ENCODE data around the gene NAV2.

NAV2 gene

DNA sequence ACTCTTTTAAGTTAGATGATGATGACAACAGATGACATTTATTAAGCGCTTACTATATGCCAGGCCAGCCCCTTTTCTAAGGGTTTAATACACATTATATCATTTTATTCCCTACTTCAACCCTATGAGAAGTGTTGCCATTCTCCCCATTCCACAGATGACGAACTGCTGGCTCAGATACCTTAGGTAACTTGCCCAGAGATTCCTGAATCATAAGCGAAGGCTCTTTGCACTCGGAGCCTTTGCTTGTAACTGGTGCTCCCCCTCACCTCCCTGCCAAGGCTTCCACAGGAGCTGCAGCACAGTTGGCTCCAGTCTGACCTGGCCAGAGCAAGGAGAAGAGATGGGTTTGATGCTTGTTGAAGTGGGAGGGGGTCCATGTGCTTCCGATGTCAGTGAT lies 404.7 kb downstream of the NAV2 start:
- Histone ChIP-seq H3K27ac (ENCODE audit: insufficient read depth in 1 of 2, low read depth in 1 of 2, low read length in 2 of 2, poor library complexity in 1 of 2, severe bottlenecking in 2 of 2) (no peak overlapping the region), H3K4me1 (ENCODE audit: control extremely low read depth in 1 of 4, control insufficient read depth in 4 of 4, insufficient read depth in 4 of 4, low read length in 3 of 4) (peaks cover 0 to 10% (median 0%) of the 10 kb centered on the region in 4 experiments), H3K4me3 (ENCODE audit: control insufficient read depth in 1 of 7, extremely low read depth in 1 of 7, insufficient read depth in 4 of 7, low read depth in 2 of 7, low read length in 6 of 7) (no peak overlapping the region), H3K27me3 (replicated peaks in 2 of 5; ENCODE audit: control insufficient read depth in 4 of 5, insufficient read depth in 5 of 5, low read length in 4 of 5) (peaks cover 0 to 8% (median 0%) of the 10 kb centered on the region in 5 experiments), H3K36me3 (ENCODE audit: control insufficient read depth in 4 of 4, insufficient read depth in 4 of 4, low read length in 3 of 4) (peaks cover 0 to 2% (median 0%) of the 10 kb centered on the region in 4 experiments), H3K9me3 (ENCODE audit: control extremely low read depth in 1 of 5, control insufficient read depth in 4 of 5, insufficient read depth in 2 of 5, low read depth in 1 of 5, low read length in 4 of 5) (no peaks in the 10 kb centered on the region)
- no peak for DNase-seq
- ChIA-PET POLR2A (no interaction called here), CTCF (interaction anchor here (1.0 to 4.1 kb wide), 4 partner anchors 8 to 15 kb away, joined by 3 to 25 read pairs (median 4); no protein-coding TSS in a partner anchor)
- WGBS (ENCODE audit: insufficient coverage): 100% methylated on average over 3 of the region's 5 CpGs

DNA sequence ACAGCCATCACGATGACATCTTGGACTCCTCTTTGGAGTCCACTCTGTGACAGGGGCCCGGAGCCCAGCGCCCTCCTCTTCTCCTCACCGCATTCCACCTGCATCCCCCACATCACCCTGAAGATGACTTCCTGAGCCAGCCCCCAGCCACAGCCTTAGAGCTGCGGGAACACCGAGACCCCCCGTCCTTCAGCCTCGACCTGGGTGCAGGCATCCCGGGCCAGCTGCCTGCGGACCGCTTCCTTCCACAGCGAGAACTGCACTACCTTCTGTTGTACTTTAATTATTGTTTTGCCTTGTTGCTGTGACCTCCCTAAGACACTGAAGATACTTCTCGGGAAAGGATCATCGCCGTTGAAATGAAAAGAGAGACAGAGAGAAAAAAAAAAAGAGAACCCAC lies 405.6 kb downstream of the NAV2 start:
- H3K4me1 ChIP-seq (ENCODE audit: control extremely low read depth in 1 of 4, control insufficient read depth in 4 of 4, insufficient read depth in 4 of 4, low read length in 3 of 4): peaks cover 0 to under 1% (median 0%) of the 10 kb centered on the region in 4 experiments
- no peak overlapping the region for H3K27ac ChIP-seq (ENCODE audit: insufficient read depth in 1 of 2, low read depth in 1 of 2, low read length in 2 of 2, poor library complexity in 1 of 2, severe bottlenecking in 2 of 2)
- 98% methylated on average over 12 of the region's 15 CpGs for WGBS (ENCODE audit: insufficient coverage)
- H3K9me3 ChIP-seq (ENCODE audit: control extremely low read depth in 1 of 5, control insufficient read depth in 4 of 5, insufficient read depth in 2 of 5, low read depth in 1 of 5, low read length in 4 of 5): no peaks in the 10 kb centered on the region
- peaks cover 0 to 9% (median 0%) of the 10 kb centered on the region in 5 experiments for H3K27me3 ChIP-seq (replicated peaks in 2 of 5; ENCODE audit: control insufficient read depth in 4 of 5, insufficient read depth in 5 of 5, low read length in 4 of 5)
- H3K36me3 ChIP-seq (ENCODE audit: control insufficient read depth in 4 of 4, insufficient read depth in 4 of 4, low read length in 3 of 4): peaks cover 0 to 2% (median 0%) of the 10 kb centered on the region in 4 experiments
- DNase-seq: no peak
- POLR2A ChIA-PET: no interaction called here
- CTCF ChIA-PET: interaction anchor here (1.0 to 4.1 kb wide), 3 partner anchors 10 to 14 kb away, joined by 3 to 25 read pairs (median 4); no protein-coding TSS in a partner anchor
- no peak overlapping the region for H3K4me3 ChIP-seq (ENCODE audit: control insufficient read depth in 1 of 7, extremely low read depth in 1 of 7, insufficient read depth in 4 of 7, low read depth in 2 of 7, low read length in 6 of 7)

DNA sequence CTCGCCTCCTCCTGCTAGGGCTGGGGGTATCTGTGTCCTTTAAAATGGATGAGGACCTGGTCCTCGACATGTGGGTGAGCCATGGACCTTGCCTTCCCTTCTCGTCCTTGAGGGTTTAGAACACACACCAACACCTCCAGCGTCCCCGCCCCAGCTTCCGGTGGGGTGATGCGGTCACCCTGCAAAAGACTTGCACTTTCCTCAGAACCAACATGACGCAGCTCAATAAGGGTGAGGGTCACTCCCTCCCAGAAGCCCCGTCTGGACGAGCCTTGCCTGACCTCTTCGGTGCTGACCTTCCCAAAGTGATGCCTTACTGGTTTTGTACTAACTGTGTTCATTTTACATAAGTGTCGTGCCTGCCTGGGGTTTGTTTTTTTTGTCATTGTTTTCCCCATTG lies 406.7 kb downstream of the NAV2 start:
- no peak overlapping the region for H3K4me3 ChIP-seq (ENCODE audit: control insufficient read depth in 1 of 7, extremely low read depth in 1 of 7, insufficient read depth in 4 of 7, low read depth in 2 of 7, low read length in 6 of 7)
- H3K27ac ChIP-seq (ENCODE audit: insufficient read depth in 1 of 2, low read depth in 1 of 2, low read length in 2 of 2, poor library complexity in 1 of 2, severe bottlenecking in 2 of 2): no peak overlapping the region
- 92% methylated on average over 8 of the region's 12 CpGs for WGBS (ENCODE audit: insufficient coverage)
- no peaks in the 10 kb centered on the region for H3K4me1 ChIP-seq (ENCODE audit: control extremely low read depth in 1 of 4, control insufficient read depth in 4 of 4, insufficient read depth in 4 of 4, low read length in 3 of 4)
- peaks cover 0 to 2% (median 0%) of the 10 kb centered on the region in 4 experiments for H3K36me3 ChIP-seq (ENCODE audit: control insufficient read depth in 4 of 4, insufficient read depth in 4 of 4, low read length in 3 of 4)
- no peaks in the 10 kb centered on the region for H3K9me3 ChIP-seq (ENCODE audit: control extremely low read depth in 1 of 5, control insufficient read depth in 4 of 5, insufficient read depth in 2 of 5, low read depth in 1 of 5, low read length in 4 of 5)
- peaks cover 0 to 9% (median 0%) of the 10 kb centered on the region in 5 experiments for H3K27me3 ChIP-seq (replicated peaks in 2 of 5; ENCODE audit: control insufficient read depth in 4 of 5, insufficient read depth in 5 of 5, low read length in 4 of 5)
- ChIA-PET POLR2A (no interaction called here), CTCF (interaction anchor here (4.1 kb wide), 1 partner anchor 9 kb away, joined by 25 read pairs; no protein-coding TSS in a partner anchor)
- DNase-seq: no peak

GRCh38 chr11:20120134-20120925 lies 407.7 kb downstream of the NAV2 start:
- no peak for DNase-seq
- 100% methylated on average over 1 of the region's 7 CpGs for WGBS (ENCODE audit: insufficient coverage)
- no peaks in the 10 kb centered on the region for H3K4me1 ChIP-seq (ENCODE audit: control extremely low read depth in 1 of 4, control insufficient read depth in 4 of 4, insufficient read depth in 4 of 4, low read length in 3 of 4)
- H3K27me3 ChIP-seq (replicated peaks in 2 of 5; ENCODE audit: control insufficient read depth in 4 of 5, insufficient read depth in 5 of 5, low read length in 4 of 5): peaks cover 0 to 8% (median 0%) of the 10 kb centered on the region in 5 experiments
- H3K4me3 ChIP-seq (ENCODE audit: control insufficient read depth in 1 of 7, extremely low read depth in 1 of 7, insufficient read depth in 4 of 7, low read depth in 2 of 7, low read length in 6 of 7): no peak overlapping the region
- ChIA-PET POLR2A (no interaction called here), CTCF (no interaction called here)
- H3K36me3 ChIP-seq (ENCODE audit: control insufficient read depth in 4 of 4, insufficient read depth in 4 of 4, low read length in 3 of 4): peaks cover 0 to 2% (median 0%) of the 10 kb centered on the region in 4 experiments
- no peak overlapping the region for H3K27ac ChIP-seq (ENCODE audit: insufficient read depth in 1 of 2, low read depth in 1 of 2, low read length in 2 of 2, poor library complexity in 1 of 2, severe bottlenecking in 2 of 2)
- no peaks in the 10 kb centered on the region for H3K9me3 ChIP-seq (ENCODE audit: control extremely low read depth in 1 of 5, control insufficient read depth in 4 of 5, insufficient read depth in 2 of 5, low read depth in 1 of 5, low read length in 4 of 5)

DNA sequence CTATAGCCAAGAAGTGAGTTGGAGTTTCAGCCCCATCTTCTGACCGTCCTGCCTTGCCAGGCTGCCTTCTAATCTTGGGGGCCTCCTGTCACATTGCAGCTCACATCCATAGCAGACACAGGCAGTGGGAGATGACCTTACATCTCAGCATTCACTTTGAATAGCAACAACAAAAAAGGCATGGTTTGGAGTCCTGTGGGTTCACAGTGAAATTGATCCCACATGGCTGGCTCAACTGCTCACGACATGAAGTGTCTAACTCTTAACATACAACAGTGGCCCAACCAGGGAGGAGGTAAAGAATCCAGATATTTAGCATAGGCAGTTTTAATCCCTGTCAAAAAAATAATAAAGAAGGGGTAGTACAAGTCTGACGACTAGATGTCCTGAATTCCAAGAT lies 409.5 kb downstream of the NAV2 start:
- POLR2A ChIA-PET: interaction anchor here (0.6 kb wide), 1 partner anchor 334 kb away, joined by 4 read pairs; no protein-coding TSS in a partner anchor
- Histone ChIP-seq H3K4me3 (ENCODE audit: control insufficient read depth in 1 of 7, extremely low read depth in 1 of 7, insufficient read depth in 4 of 7, low read depth in 2 of 7, low read length in 6 of 7) (no peak overlapping the region), H3K4me1 (ENCODE audit: control extremely low read depth in 1 of 4, control insufficient read depth in 4 of 4, insufficient read depth in 4 of 4, low read length in 3 of 4) (no peaks in the 10 kb centered on the region), H3K9me3 (ENCODE audit: control extremely low read depth in 1 of 5, control insufficient read depth in 4 of 5, insufficient read depth in 2 of 5, low read depth in 1 of 5, low read length in 4 of 5) (no peaks in the 10 kb centered on the region), H3K27ac (ENCODE audit: insufficient read depth in 1 of 2, low read depth in 1 of 2, low read length in 2 of 2, poor library complexity in 1 of 2, severe bottlenecking in 2 of 2) (no peak overlapping the region), H3K36me3 (ENCODE audit: control insufficient read depth in 4 of 4, insufficient read depth in 4 of 4, low read length in 3 of 4) (peaks cover 0 to 2% (median 0%) of the 10 kb centered on the region in 4 experiments), H3K27me3 (replicated peaks in 2 of 5; ENCODE audit: control insufficient read depth in 4 of 5, insufficient read depth in 5 of 5, low read length in 4 of 5) (peaks cover 0 to 8% (median 0%) of the 10 kb centered on the region in 5 experiments)
- DNase-seq: no peak
- 86% methylated on average over 1 of the region's 3 CpGs for WGBS (ENCODE audit: insufficient coverage)
- CTCF ChIA-PET: no interaction called here

DNA sequence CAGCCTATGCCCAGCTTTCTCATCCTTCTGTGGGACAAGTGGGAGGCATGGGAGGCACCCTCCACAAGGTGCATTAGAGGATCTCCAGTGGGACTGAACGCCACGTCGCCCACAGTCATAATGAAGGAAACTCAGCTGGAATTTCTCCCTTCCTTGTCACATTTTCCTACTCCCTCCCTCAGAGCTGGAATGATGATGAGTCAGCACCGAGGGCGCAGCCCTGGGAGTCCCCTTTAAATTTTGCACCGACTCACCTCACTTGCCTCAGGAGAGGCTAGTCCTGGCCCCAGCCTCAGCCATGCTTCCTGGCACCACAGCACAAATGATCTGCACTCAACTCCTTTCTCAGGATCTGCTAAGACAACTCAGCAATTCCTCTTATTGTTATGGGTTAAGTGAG lies 413.3 kb downstream of the NAV2 start:
- WGBS (ENCODE audit: insufficient coverage): 96% methylated on average over 3 of the region's 6 CpGs
- Histone ChIP-seq H3K4me1 (ENCODE audit: control extremely low read depth in 1 of 4, control insufficient read depth in 4 of 4, insufficient read depth in 4 of 4, low read length in 3 of 4) (no peaks in the 10 kb centered on the region), H3K36me3 (ENCODE audit: control insufficient read depth in 4 of 4, insufficient read depth in 4 of 4, low read length in 3 of 4) (no peaks in the 10 kb centered on the region), H3K27ac (ENCODE audit: insufficient read depth in 1 of 2, low read depth in 1 of 2, low read length in 2 of 2, poor library complexity in 1 of 2, severe bottlenecking in 2 of 2) (no peak overlapping the region), H3K4me3 (ENCODE audit: control insufficient read depth in 1 of 7, extremely low read depth in 1 of 7, insufficient read depth in 4 of 7, low read depth in 2 of 7, low read length in 6 of 7) (no peak overlapping the region), H3K27me3 (replicated peaks in 2 of 5; ENCODE audit: control insufficient read depth in 4 of 5, insufficient read depth in 5 of 5, low read length in 4 of 5) (peaks cover 0 to 14% (median 6%) of the 10 kb centered on the region in 5 experiments), H3K9me3 (ENCODE audit: control extremely low read depth in 1 of 5, control insufficient read depth in 4 of 5, insufficient read depth in 2 of 5, low read depth in 1 of 5, low read length in 4 of 5) (no peaks in the 10 kb centered on the region)
- ChIA-PET CTCF (interaction anchor here (0.9 to 1.6 kb wide), 3 partner anchors 9 to 22 kb away, joined by 3 to 4 read pairs (median 3); no protein-coding TSS in a partner anchor), POLR2A (no interaction called here)
- no peak for DNase-seq

DNA sequence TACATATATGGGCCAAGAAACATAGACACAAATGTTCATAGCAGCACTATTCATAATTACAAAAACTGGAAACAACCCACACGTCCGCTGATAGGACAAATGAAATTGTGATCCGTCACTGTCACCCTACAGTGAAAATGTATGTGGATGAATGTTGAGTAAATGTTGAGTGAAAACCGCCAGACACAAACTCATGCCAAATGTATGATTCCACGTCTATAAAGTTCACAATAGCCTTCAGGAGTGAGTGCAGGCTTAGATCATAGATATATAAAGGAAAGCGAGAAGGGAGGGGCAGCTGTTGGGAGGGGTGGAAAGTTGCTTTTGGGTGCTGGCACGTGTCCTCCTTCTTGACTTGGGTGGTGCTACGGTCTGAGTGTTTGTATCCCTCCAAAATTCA lies 414.1 kb downstream of the NAV2 start:
- WGBS (ENCODE audit: insufficient coverage): 86% methylated on average over 1 of the region's 8 CpGs
- Histone ChIP-seq H3K27me3 (replicated peaks in 2 of 5; ENCODE audit: control insufficient read depth in 4 of 5, insufficient read depth in 5 of 5, low read length in 4 of 5) (peaks cover 0 to 17% (median 12%) of the 10 kb centered on the region in 5 experiments), H3K4me1 (ENCODE audit: control extremely low read depth in 1 of 4, control insufficient read depth in 4 of 4, insufficient read depth in 4 of 4, low read length in 3 of 4) (peaks cover 0 to 2% (median 1%) of the 10 kb centered on the region in 4 experiments), H3K36me3 (ENCODE audit: control insufficient read depth in 4 of 4, insufficient read depth in 4 of 4, low read length in 3 of 4) (no peaks in the 10 kb centered on the region), H3K27ac (ENCODE audit: insufficient read depth in 1 of 2, low read depth in 1 of 2, low read length in 2 of 2, poor library complexity in 1 of 2, severe bottlenecking in 2 of 2) (no peak overlapping the region), H3K4me3 (ENCODE audit: control insufficient read depth in 1 of 7, extremely low read depth in 1 of 7, insufficient read depth in 4 of 7, low read depth in 2 of 7, low read length in 6 of 7) (no peak overlapping the region), H3K9me3 (ENCODE audit: control extremely low read depth in 1 of 5, control insufficient read depth in 4 of 5, insufficient read depth in 2 of 5, low read depth in 1 of 5, low read length in 4 of 5) (no peaks in the 10 kb centered on the region)
- ChIA-PET POLR2A (no interaction called here), CTCF (interaction anchor here (1.2 to 3.5 kb wide), 11 partner anchors 10 to 232 kb away, joined by 3 to 44 read pairs (median 8); no protein-coding TSS in a partner anchor)
- no peak for DNase-seq
